Measurements from ENCODE around the gene STT3B. TPM values are rescaled to one million over a fixed set of nuclear protein-coding genes. Genes with fewer than 3 reads are reported as not detected.

Gene STT3B
- total RNA-seq, 1 experiment from 2014 or later: 149 TPM

- ATAC-seq: no peak
- no peaks in the 10 kb centered on the region for H4K20me1 ChIP-seq (ENCODE audit: low read length)
- no peaks in the 10 kb centered on the region for H3K79me2 ChIP-seq (ENCODE audit: low read length)
- H3K9me3 ChIP-seq (ENCODE audit: low read length): no peaks in the 10 kb centered on the region
- H3K9me2 ChIP-seq (replicated peaks; ENCODE audit: low read length): no peaks in the 10 kb centered on the region
- BruUV-seq (replicated peaks): no TSS peak
- no peaks in the 10 kb centered on the region for H3K4me1 ChIP-seq (ENCODE audit: insufficient read depth, low read length)
- H3K36me3 ChIP-seq (ENCODE audit: low read depth, low read length): no peaks in the 10 kb centered on the region
- H2AFZ ChIP-seq (ENCODE audit: low read length): no peak overlapping the region
- no peak overlapping the region for H3K9ac ChIP-seq (ENCODE audit: low read length)
- intact Hi-C loops (cut with micrococcal nuclease): no loop called here
- H3K27ac ChIP-seq (ENCODE audit: low read length): no peak overlapping the region
- POLR2A ChIA-PET (ENCODE audit: unreplicated experiment): no interaction called here
- CTCF ChIA-PET: no interaction called here
- H3F3A ChIP-seq (ENCODE audit: low read length, unreplicated experiment): no peaks in the 10 kb centered on the region
- TF ChIP-seq, protein P1, sequence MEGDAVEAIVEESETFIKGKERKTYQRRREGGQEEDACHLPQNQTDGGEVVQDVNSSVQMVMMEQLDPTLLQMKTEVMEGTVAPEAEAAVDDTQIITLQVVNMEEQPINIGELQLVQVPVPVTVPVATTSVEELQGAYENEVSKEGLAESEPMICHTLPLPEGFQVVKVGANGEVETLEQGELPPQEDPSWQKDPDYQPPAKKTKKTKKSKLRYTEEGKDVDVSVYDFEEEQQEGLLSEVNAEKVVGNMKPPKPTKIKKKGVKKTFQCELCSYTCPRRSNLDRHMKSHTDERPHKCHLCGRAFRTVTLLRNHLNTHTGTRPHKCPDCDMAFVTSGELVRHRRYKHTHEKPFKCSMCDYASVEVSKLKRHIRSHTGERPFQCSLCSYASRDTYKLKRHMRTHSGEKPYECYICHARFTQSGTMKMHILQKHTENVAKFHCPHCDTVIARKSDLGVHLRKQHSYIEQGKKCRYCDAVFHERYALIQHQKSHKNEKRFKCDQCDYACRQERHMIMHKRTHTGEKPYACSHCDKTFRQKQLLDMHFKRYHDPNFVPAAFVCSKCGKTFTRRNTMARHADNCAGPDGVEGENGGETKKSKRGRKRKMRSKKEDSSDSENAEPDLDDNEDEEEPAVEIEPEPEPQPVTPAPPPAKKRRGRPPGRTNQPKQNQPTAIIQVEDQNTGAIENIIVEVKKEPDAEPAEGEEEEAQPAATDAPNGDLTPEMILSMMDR (conservative IDR thresholded peaks at IDR 0.05; ENCODE audit: low read depth, low read length): no peak
- TF ChIP-seq EZH2 (IDR thresholded peaks at IDR 0.05; ENCODE audit: low read length, unreplicated experiment) (no peak), EZH2phosphoT487 (IDR thresholded peaks at IDR 0.05; ENCODE audit: borderline replicate concordance, low read length) (no peak)
- DNase-seq: no peak
- H3K4me2 ChIP-seq (ENCODE audit: low read length): no peak overlapping the region
- no peaks in the 10 kb centered on the region for H3K27me3 ChIP-seq (ENCODE audit: low read length)
- no peak overlapping the region for H3K4me3 ChIP-seq (ENCODE audit: low read length)
Measured at GRCh38 chr3:31671976-31672375, 139.3 kb downstream of the STT3B start.

- TF ChIP-seq EZH2 (IDR thresholded peaks at IDR 0.05; ENCODE audit: low read length, unreplicated experiment) (no peak), EZH2phosphoT487 (IDR thresholded peaks at IDR 0.05; ENCODE audit: borderline replicate concordance, low read length) (no peak)
- TF ChIP-seq, protein P1 (conservative IDR thresholded peaks at IDR 0.05; ENCODE audit: low read depth, low read length): no peak
- H4K20me1 ChIP-seq (ENCODE audit: low read length): no peaks in the 10 kb centered on the region
- no TSS peak for BruUV-seq (replicated peaks)
- POLR2A ChIA-PET (ENCODE audit: unreplicated experiment): no interaction called here
- CTCF ChIA-PET: no interaction called here
- H3K27me3 ChIP-seq (ENCODE audit: low read length): no peaks in the 10 kb centered on the region
- H3K9me3 ChIP-seq (ENCODE audit: low read length): no peaks in the 10 kb centered on the region
- no peaks in the 10 kb centered on the region for H3K4me1 ChIP-seq (ENCODE audit: insufficient read depth, low read length)
- no peak overlapping the region for H3K4me2 ChIP-seq (ENCODE audit: low read length)
- H3K9me2 ChIP-seq (replicated peaks; ENCODE audit: low read length): no peaks in the 10 kb centered on the region
- ATAC-seq (no peak), DNase-seq (no peak)
- intact Hi-C loops (cut with micrococcal nuclease): no loop called here
- H3K27ac ChIP-seq (ENCODE audit: low read length): no peak overlapping the region
- H2AFZ ChIP-seq (ENCODE audit: low read length): no peak overlapping the region
- H3K4me3 ChIP-seq (ENCODE audit: low read length): no peak overlapping the region
- no peaks in the 10 kb centered on the region for H3F3A ChIP-seq (ENCODE audit: low read length, unreplicated experiment)
- H3K9ac ChIP-seq (ENCODE audit: low read length): no peak overlapping the region
- H3K36me3 ChIP-seq (ENCODE audit: low read depth, low read length): no peaks in the 10 kb centered on the region
- H3K79me2 ChIP-seq (ENCODE audit: low read length): no peaks in the 10 kb centered on the region
Measured at GRCh38 chr3:31673950-31674349, 141.2 kb downstream of the STT3B start.

- no peak overlapping the region for H3K4me3 ChIP-seq (ENCODE audit: low read length)
- H3K9me2 ChIP-seq (replicated peaks; ENCODE audit: low read length): no peaks in the 10 kb centered on the region
- no peak for DNase-seq
- BruUV-seq (replicated peaks): no TSS peak
- no peaks in the 10 kb centered on the region for H3K27me3 ChIP-seq (ENCODE audit: low read length)
- no peaks in the 10 kb centered on the region for H3K36me3 ChIP-seq (ENCODE audit: low read depth, low read length)
- no peaks in the 10 kb centered on the region for H3F3A ChIP-seq (ENCODE audit: low read length, unreplicated experiment)
- no peaks in the 10 kb centered on the region for H3K9me3 ChIP-seq (ENCODE audit: low read length)
- H4K20me1 ChIP-seq (ENCODE audit: low read length): no peaks in the 10 kb centered on the region
- TF ChIP-seq EZH2 (IDR thresholded peaks at IDR 0.05; ENCODE audit: low read length, unreplicated experiment): no peak
- TF ChIP-seq, protein P1 (conservative IDR thresholded peaks at IDR 0.05; ENCODE audit: low read depth, low read length): no peak
- no peak for TF ChIP-seq EZH2phosphoT487 (IDR thresholded peaks at IDR 0.05; ENCODE audit: borderline replicate concordance, low read length)
- ChIA-PET CTCF (no interaction called here), POLR2A (ENCODE audit: unreplicated experiment) (interaction anchor here (0.7 kb wide), 1 partner anchor 104 kb away, joined by 7 read pairs; no protein-coding TSS in a partner anchor)
- intact Hi-C loops (cut with micrococcal nuclease): no loop called here
- no peak overlapping the region for H3K9ac ChIP-seq (ENCODE audit: low read length)
- no peak overlapping the region for H3K4me2 ChIP-seq (ENCODE audit: low read length)
- ATAC-seq: no peak
- no peak overlapping the region for H3K27ac ChIP-seq (ENCODE audit: low read length)
- no peak overlapping the region for H2AFZ ChIP-seq (ENCODE audit: low read length)
- H3K4me1 ChIP-seq (ENCODE audit: insufficient read depth, low read length): no peaks in the 10 kb centered on the region
- H3K79me2 ChIP-seq (ENCODE audit: low read length): no peaks in the 10 kb centered on the region
Measured at GRCh38 chr3:31676556-31676955, 143.8 kb downstream of the STT3B start.
